ENCODE data around the gene NTN1. TPM values are rescaled to one million over a fixed set of nuclear protein-coding genes. Genes with fewer than 3 reads are reported as not detected.

The NTN1 gene
- total RNA-seq, 1 experiment from 2014 or later: 1.2 TPM

- Histone ChIP-seq H2AK5ac (ENCODE audit: insufficient read length, low read length) (no peak overlapping the region), H3K4me2 (ENCODE audit: insufficient read depth, insufficient read length, low read length) (peak overlapping the region; percentile 26), H2AFZ (ENCODE audit: low read length) (no peak overlapping the region), H4K91ac (ENCODE audit: insufficient read length, low read depth, low read length) (no peak overlapping the region), H3K27ac (ENCODE audit: insufficient read length, low read depth, low read length) (no peak overlapping the region), H4K8ac (replicated peaks; ENCODE audit: insufficient read length, low read depth, low read length) (no peak overlapping the region), H3T11ph (ENCODE audit: low read length) (no peak overlapping the region), H3K23ac (ENCODE audit: insufficient read length, low read depth, low read length) (no peak overlapping the region), H4K5ac (ENCODE audit: insufficient read length, low read depth, low read length) (no peak overlapping the region), H3K79me1 (ENCODE audit: insufficient read depth, low read depth, low read length, poor library complexity, severe bottlenecking) (no peaks in the 10 kb centered on the region), H2BK12ac (ENCODE audit: insufficient read length, low read depth, low read length) (no peak overlapping the region), H3K23me2 (ENCODE audit: insufficient read length, low read depth, low read length, poor library complexity, severe bottlenecking) (no peaks in the 10 kb centered on the region), H3K4ac (ENCODE audit: low read depth, low read length) (no peak overlapping the region; the same call in 1 of the 2 replicates), H3K9ac (ENCODE audit: extremely low read depth, insufficient read length, low read length) (no peak overlapping the region), H3K27me3 (ENCODE audit: insufficient read depth, low read length) (no peaks in the 10 kb centered on the region), H2BK5ac (ENCODE audit: insufficient read length, low read length) (no peak overlapping the region), H3K14ac (ENCODE audit: insufficient read depth, low read length) (no peak overlapping the region), H3K18ac (ENCODE audit: insufficient read length, low read depth, low read length) (no peak overlapping the region), H3K9me3 (ENCODE audit: control insufficient read depth, low read depth, low read length) (no peaks in the 10 kb centered on the region), H4K20me1 (ENCODE audit: control insufficient read depth, insufficient read depth, insufficient read length) (no peaks in the 10 kb centered on the region), H3K4me1 (ENCODE audit: insufficient read depth, low read length) (peaks cover 10% of the 10 kb centered on the region; the same call in 1 of the 2 replicates), H3K56ac (ENCODE audit: insufficient read length, low read depth, low read length) (no peak overlapping the region), H2BK15ac (ENCODE audit: low read depth, low read length) (no peak overlapping the region), H3K79me2 (ENCODE audit: insufficient read depth, low read length) (no peaks in the 10 kb centered on the region), H2BK120ac (ENCODE audit: low read depth, low read length, poor library complexity, severe bottlenecking) (no peak overlapping the region), H2BK20ac (ENCODE audit: low read depth, low read length, poor library complexity, severe bottlenecking) (no peak overlapping the region)
- no peak for DNase-seq
- Mint-ChIP-seq H3K4me1 (peaks cover 28 to 30% of the 10 kb centered on the region in 2 experiments), H3K4me3 (no peak overlapping the region), H3K9me3 (peaks cover 3 to 7% of the 10 kb centered on the region in 2 experiments; a peak in 4 of 5 replicates), H3K36me3 (ENCODE audit: insufficient read depth in 1 of 3, low read depth in 3 of 3) (peaks cover 2 to 6% (median 2%) of the 10 kb centered on the region in 3 experiments; a peak in 5 of 7 replicates), H3K27me3 (ENCODE audit: low read depth) (no peaks in the 10 kb centered on the region; the same call in none of the 2 replicates), H3K27ac (peak overlapping the region in 1 of 3 experiments; percentile 50; a peak in 1 of 7 replicates)
- WGBS (ENCODE audit: extremely low coverage, insufficient read length, low lambda C conversion rate): no CpG with 5 or more reads among the region's 4 CpGs
- no peak for TF ChIP-seq CTCF (conservative IDR thresholded peaks at IDR 0.05)
Observed at GRCh38 chr17:9170336-9170735, 149.0 kb downstream of the NTN1 start.
